NCI-H345 treated with DMSO at 0.1 percent for 48 hours (cell line): ENCODE results near the gene ILKAP.
A peak's percentile ranks its signal among the peaks of the same experiment; 100 is the strongest.

ENCODE experiments used
- DNase-seq: peaks from one replicate; lab custom pipeline; 2025; ENCODE audit not compliant: unreplicated experiment; lab: John Stamatoyannopoulos, UW

ILKAP gene

GRCh38 chr2:238138331-238139195 lies 64.9 kb downstream of the ILKAP start, which contains the start of gene KLHL30:
Gene KLHL30 (plus strand): TSS chr2:238138668. CDS start chr2:238140755, 2,087 bp downstream.
- no peak for DNase-seq

GRCh38 chr2:238137885-238138284 lies 65.6 kb downstream of the ILKAP start:
- no peak for DNase-seq

GRCh38 chr2:238136820-238137537 lies 66.5 kb downstream of the ILKAP start:
- DNase-seq = no peak

- DNase-seq = no peak
Observed at GRCh38 chr2:238135601-238136150, 67.8 kb downstream of the ILKAP start.

GRCh38 chr2:238134393-238134785 lies 69.1 kb downstream of the ILKAP start:
- no peak for DNase-seq

GRCh38 chr2:238133499-238134392 lies 69.7 kb downstream of the ILKAP start:
- no peak for DNase-seq

- no peak for DNase-seq
Observed at GRCh38 chr2:238132463-238133450, 70.7 kb downstream of the ILKAP start.

GRCh38 chr2:238131761-238132462 lies 71.6 kb downstream of the ILKAP start:
- DNase-seq = no peak

- DNase-seq = peak; percentile 19
Observed at GRCh38 chr2:238130696-238131628, 72.5 kb downstream of the ILKAP start.

- no peak for DNase-seq
Observed at GRCh38 chr2:238130111-238130695, 73.3 kb downstream of the ILKAP start.

GRCh38 chr2:238129166-238130010 lies 74.1 kb downstream of the ILKAP start:
- DNase-seq = no peak

- no peak for DNase-seq
Observed at GRCh38 chr2:238128534-238129001, 74.9 kb downstream of the ILKAP start.

- no peak for DNase-seq
Observed at GRCh38 chr2:238128061-238128440, 75.4 kb downstream of the ILKAP start.

- DNase-seq = no peak
Observed at GRCh38 chr2:238127165-238128060, 76.1 kb downstream of the ILKAP start.

- no peak for DNase-seq
Observed at GRCh38 chr2:238126775-238127164, 76.7 kb downstream of the ILKAP start.

GRCh38 chr2:238126338-238126737 lies 77.2 kb downstream of the ILKAP start:
- DNase-seq = no peak
